ENCODE measurements around the gene PLAAT2.

DNA sequence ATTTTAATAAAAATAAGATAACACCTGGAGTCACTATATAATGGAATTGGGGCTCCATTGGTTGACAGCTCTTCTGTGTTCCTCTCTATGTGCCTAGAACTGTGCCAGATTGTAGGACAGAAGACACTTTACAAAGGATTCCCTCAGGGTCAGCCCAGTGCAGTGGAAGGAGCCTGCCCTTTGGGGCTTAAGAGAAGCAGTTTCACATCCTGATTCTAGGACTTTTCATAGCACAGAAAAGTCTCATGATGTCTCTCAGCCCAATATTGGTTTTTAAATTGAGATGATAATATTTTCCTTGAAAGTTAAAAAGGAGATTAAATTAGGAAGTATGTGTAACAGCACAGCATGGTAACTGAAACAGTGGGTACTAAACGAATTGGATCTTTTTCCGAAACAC is 19.5 kb downstream of the PLAAT2 start:
- TF ChIP-seq, protein P1, sequence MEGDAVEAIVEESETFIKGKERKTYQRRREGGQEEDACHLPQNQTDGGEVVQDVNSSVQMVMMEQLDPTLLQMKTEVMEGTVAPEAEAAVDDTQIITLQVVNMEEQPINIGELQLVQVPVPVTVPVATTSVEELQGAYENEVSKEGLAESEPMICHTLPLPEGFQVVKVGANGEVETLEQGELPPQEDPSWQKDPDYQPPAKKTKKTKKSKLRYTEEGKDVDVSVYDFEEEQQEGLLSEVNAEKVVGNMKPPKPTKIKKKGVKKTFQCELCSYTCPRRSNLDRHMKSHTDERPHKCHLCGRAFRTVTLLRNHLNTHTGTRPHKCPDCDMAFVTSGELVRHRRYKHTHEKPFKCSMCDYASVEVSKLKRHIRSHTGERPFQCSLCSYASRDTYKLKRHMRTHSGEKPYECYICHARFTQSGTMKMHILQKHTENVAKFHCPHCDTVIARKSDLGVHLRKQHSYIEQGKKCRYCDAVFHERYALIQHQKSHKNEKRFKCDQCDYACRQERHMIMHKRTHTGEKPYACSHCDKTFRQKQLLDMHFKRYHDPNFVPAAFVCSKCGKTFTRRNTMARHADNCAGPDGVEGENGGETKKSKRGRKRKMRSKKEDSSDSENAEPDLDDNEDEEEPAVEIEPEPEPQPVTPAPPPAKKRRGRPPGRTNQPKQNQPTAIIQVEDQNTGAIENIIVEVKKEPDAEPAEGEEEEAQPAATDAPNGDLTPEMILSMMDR (IDR thresholded peaks at IDR 0.05): no peak
- no peak for TF ChIP-seq POLR2A (IDR thresholded peaks at IDR 0.05)

All from ovary (tissue), 3 donors.